Right lung (tissue), 5 donors: ENCODE results near the gene GRWD1. TPM values are rescaled to one million over a fixed set of nuclear protein-coding genes. Genes with fewer than 3 reads are reported as not detected.
A peak's percentile ranks its signal among the peaks of the same experiment; 100 is the strongest.

Experiments used
- DNase-seq, 2 donors: peaks; one replicate each; pipeline ENCODE4 v3.0.0-alpha.2; 2013
- polyA plus RNA-seq, 5 donors: library from polyadenylated mRNA; unstranded; fragments of 120-200 nt; gene quantifications; one replicate each; pipeline versions ENCODE4 v1.2.1 to v1.2.3, GENCODE V29; 2013; ENCODE audit warnings: inconsistent platforms in 1 of 5, low replicate concordance in 1 of 5; ENCODE audit not compliant: insufficient read length in 5 of 5, insufficient read depth in 1 of 5

GRWD1 gene
- polyA plus RNA-seq, 5 donors = 17.5 to 30.9 (median 21.7) TPM

- DNase-seq = no peak
Measured at GRCh38 chr19:48419158-48419920, 26.4 kb upstream of the GRWD1 start.

- no peak for DNase-seq
Measured at GRCh38 chr19:48421548-48421947, 24.2 kb upstream of the GRWD1 start.

GRCh38 chr19:48424694-48425219 is 21.0 kb upstream of the GRWD1 start:
- DNase-seq = no peak

GRCh38 chr19:48428670-48429069 is 17.1 kb upstream of the GRWD1 start:
- DNase-seq = no peak

- DNase-seq = no peak
Measured at GRCh38 chr19:48433337-48433736, 12.4 kb upstream of the GRWD1 start.

- no peak for DNase-seq
Measured at GRCh38 chr19:48436586-48436985, 9.2 kb upstream of the GRWD1 start.

GRCh38 chr19:48441360-48442050 is 4.3 kb upstream of the GRWD1 start:
- no peak for DNase-seq

GRCh38 chr19:48442116-48443035 is 3.4 kb upstream of the GRWD1 start:
- no peak for DNase-seq

GRCh38 chr19:48443256-48443655 is 2.5 kb upstream of the GRWD1 start:
- no peak for DNase-seq

- no peak for DNase-seq
Measured at GRCh38 chr19:48443731-48444128, 2.1 kb upstream of the GRWD1 start.

GRCh38 chr19:48444129-48444935 is 1.5 kb upstream of the GRWD1 start:
- no peak for DNase-seq

GRCh38 chr19:48444936-48445200 is 915 bp upstream of the GRWD1 start:
- no peak for DNase-seq

- DNase-seq = peak in 1 of 2 donors; percentile 83
Measured at GRCh38 chr19:48445256-48445605, 552 bp upstream of the GRWD1 start.

- no peak for DNase-seq
Measured at GRCh38 chr19:48446579-48446978, 796 bp downstream of the GRWD1 start.

GRCh38 chr19:48448563-48448962 is 2.8 kb downstream of the GRWD1 start:
- DNase-seq = no peak

GRCh38 chr19:48450441-48450840 is 4.7 kb downstream of the GRWD1 start:
- no peak for DNase-seq

- DNase-seq = no peak
Measured at GRCh38 chr19:48450863-48451262, 5.1 kb downstream of the GRWD1 start.

- no peak for DNase-seq
Measured at GRCh38 chr19:48451624-48452023, 5.8 kb downstream of the GRWD1 start.

GRCh38 chr19:48452289-48453190 is 6.8 kb downstream of the GRWD1 start:
- no peak for DNase-seq

GRCh38 chr19:48454150-48454730 is 8.5 kb downstream of the GRWD1 start:
- DNase-seq = no peak
